Measurements from ENCODE around the gene PRDM11. TPM values are rescaled to one million over a fixed set of nuclear protein-coding genes. Genes with fewer than 3 reads are reported as not detected.

PRDM11 gene
- total RNA-seq, 1 experiment from 2014 or later: 27.4 TPM

DNA sequence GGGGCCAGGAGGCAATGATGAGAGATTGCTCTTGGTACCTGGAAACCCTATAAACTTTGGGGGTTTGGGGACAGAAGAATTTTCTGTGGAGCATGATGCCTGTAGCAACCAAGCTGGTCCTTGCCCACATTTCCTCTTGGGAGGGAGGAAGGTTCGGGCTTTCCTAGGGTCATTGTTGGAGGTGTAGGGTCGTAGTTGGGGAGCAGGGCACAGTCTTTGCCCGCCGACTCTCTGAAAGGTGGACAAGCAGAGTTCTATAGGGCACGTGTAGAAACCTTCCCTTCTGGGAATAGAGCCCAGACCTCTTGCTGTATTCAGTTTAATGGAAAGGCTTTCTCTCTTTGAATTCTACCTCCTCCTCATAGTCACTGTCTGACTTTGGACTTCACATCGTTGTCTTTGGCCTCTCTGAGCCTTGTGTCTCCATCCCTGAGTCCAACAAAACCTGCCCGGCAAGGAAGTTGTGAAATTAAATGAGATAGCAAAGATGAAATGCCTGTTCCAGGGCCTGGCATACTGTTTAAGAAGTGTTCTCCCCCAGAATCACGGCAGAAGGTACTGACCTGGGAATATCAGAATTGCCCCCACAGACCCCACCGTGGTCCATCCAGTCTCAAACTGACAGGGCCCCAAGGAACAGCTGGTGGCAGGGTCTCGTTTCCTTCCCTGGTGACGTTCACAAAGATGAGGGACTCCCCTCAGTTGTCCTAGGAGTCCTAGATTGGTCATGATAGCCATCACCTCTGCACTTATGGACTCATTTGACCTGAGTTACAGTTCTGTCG lies 1.6 kb downstream of the PRDM11 start:
- in situ Hi-C loops (cut with HindIII; ENCODE audit: low pct_unique_long_range_greater_than_20kb, low sequenced_read_pairs): no loop called here
- no peaks in the 10 kb centered on the region for H3K9me3 ChIP-seq (ENCODE audit: control insufficient read depth, insufficient read depth, low read depth, low read length)
- no peaks in the 10 kb centered on the region for H3K36me3 ChIP-seq (ENCODE audit: control insufficient read depth, insufficient read depth, low read length)
- no peaks in the 10 kb centered on the region for H3K27me3 ChIP-seq (ENCODE audit: control insufficient read depth, insufficient read depth, low read length)
- peak overlapping the region; percentile 91 for H3K27ac ChIP-seq (ENCODE audit: low read length)
- TF ChIP-seq, protein P1, sequence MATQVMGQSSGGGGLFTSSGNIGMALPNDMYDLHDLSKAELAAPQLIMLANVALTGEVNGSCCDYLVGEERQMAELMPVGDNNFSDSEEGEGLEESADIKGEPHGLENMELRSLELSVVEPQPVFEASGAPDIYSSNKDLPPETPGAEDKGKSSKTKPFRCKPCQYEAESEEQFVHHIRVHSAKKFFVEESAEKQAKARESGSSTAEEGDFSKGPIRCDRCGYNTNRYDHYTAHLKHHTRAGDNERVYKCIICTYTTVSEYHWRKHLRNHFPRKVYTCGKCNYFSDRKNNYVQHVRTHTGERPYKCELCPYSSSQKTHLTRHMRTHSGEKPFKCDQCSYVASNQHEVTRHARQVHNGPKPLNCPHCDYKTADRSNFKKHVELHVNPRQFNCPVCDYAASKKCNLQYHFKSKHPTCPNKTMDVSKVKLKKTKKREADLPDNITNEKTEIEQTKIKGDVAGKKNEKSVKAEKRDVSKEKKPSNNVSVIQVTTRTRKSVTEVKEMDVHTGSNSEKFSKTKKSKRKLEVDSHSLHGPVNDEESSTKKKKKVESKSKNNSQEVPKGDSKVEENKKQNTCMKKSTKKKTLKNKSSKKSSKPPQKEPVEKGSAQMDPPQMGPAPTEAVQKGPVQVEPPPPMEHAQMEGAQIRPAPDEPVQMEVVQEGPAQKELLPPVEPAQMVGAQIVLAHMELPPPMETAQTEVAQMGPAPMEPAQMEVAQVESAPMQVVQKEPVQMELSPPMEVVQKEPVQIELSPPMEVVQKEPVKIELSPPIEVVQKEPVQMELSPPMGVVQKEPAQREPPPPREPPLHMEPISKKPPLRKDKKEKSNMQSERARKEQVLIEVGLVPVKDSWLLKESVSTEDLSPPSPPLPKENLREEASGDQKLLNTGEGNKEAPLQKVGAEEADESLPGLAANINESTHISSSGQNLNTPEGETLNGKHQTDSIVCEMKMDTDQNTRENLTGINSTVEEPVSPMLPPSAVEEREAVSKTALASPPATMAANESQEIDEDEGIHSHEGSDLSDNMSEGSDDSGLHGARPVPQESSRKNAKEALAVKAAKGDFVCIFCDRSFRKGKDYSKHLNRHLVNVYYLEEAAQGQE (IDR thresholded peaks at IDR 0.05; ENCODE audit: insufficient read depth in 1 of 2, low read depth in 2 of 2, low read length in 1 of 2): no peak
- TF ChIP-seq, protein P2, sequence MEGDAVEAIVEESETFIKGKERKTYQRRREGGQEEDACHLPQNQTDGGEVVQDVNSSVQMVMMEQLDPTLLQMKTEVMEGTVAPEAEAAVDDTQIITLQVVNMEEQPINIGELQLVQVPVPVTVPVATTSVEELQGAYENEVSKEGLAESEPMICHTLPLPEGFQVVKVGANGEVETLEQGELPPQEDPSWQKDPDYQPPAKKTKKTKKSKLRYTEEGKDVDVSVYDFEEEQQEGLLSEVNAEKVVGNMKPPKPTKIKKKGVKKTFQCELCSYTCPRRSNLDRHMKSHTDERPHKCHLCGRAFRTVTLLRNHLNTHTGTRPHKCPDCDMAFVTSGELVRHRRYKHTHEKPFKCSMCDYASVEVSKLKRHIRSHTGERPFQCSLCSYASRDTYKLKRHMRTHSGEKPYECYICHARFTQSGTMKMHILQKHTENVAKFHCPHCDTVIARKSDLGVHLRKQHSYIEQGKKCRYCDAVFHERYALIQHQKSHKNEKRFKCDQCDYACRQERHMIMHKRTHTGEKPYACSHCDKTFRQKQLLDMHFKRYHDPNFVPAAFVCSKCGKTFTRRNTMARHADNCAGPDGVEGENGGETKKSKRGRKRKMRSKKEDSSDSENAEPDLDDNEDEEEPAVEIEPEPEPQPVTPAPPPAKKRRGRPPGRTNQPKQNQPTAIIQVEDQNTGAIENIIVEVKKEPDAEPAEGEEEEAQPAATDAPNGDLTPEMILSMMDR (IDR thresholded peaks at IDR 0.05): no peak
- TF ChIP-seq POLR2AphosphoS5 (IDR thresholded peaks at IDR 0.05; ENCODE audit: low read depth, low read length): no peak
- TF ChIP-seq TCF7L2 (IDR thresholded peaks at IDR 0.05; ENCODE audit: low read depth, low read length): no peak
- no peak for TF ChIP-seq SIN3A (IDR thresholded peaks at IDR 0.05; ENCODE audit: borderline replicate concordance, insufficient read depth, low read depth, low read length)
- ChIA-PET POLR2A (no interaction called here), CTCF (no interaction called here)
- ATAC-seq: no peak
- peaks cover 15% of the 10 kb centered on the region for H3K4me1 ChIP-seq (ENCODE audit: control insufficient read depth, insufficient read depth, low read length)
- H3K4me3 ChIP-seq (ENCODE audit: low read depth in 2 of 2, low read length in 2 of 2): peak overlapping the region; percentile 72 to 85
- DNase-seq (ENCODE audit: low read depth, low spot score): no peak
- no TSS peak for BruUV-seq (replicated peaks)
- intact Hi-C loops (cut with micrococcal nuclease; ENCODE audit: unreplicated experiment): no loop called here

DNA sequence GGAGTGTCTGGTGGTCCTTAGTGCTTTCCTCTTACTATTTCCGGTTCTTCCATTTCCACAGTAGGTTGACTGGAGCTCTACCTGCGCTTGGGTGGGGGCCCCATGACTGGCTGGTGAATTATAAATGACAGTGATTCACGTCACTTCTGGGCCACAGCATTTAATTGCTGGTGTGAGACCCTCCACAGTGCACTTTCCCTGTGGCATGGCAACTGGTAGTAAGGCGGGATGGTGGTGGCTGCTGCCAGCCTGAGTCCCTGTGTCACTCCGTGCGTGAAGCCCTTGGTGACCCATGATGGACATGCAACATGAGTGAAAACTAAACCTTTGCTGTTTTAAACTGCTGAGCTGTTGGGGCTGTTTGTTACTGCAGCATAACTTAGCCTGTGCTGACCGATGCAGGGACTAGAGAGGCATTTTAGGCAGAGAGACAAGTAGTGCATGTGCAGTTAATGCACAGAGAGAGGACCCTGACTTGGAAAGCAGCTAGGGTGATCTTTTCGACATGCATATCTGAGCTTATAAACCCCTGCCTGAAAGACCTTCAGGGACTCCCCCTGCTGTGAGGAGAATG lies 3.1 kb downstream of the PRDM11 start:
- H3K27ac ChIP-seq (ENCODE audit: low read length): no peak overlapping the region
- H3K4me3 ChIP-seq (ENCODE audit: low read depth in 2 of 2, low read length in 2 of 2): no peak overlapping the region
- TF ChIP-seq, protein P1 (IDR thresholded peaks at IDR 0.05; ENCODE audit: insufficient read depth in 1 of 2, low read depth in 2 of 2, low read length in 1 of 2): no peak
- TF ChIP-seq POLR2AphosphoS5 (IDR thresholded peaks at IDR 0.05; ENCODE audit: low read depth, low read length) (no peak), SIN3A (IDR thresholded peaks at IDR 0.05; ENCODE audit: borderline replicate concordance, insufficient read depth, low read depth, low read length) (no peak), TCF7L2 (IDR thresholded peaks at IDR 0.05; ENCODE audit: low read depth, low read length) (no peak)
- TF ChIP-seq, protein P2 (IDR thresholded peaks at IDR 0.05): no peak
- intact Hi-C loops (cut with micrococcal nuclease; ENCODE audit: unreplicated experiment) (no loop called here), in situ Hi-C loops (cut with HindIII; ENCODE audit: low pct_unique_long_range_greater_than_20kb, low sequenced_read_pairs) (no loop called here)
- no peaks in the 10 kb centered on the region for H3K9me3 ChIP-seq (ENCODE audit: control insufficient read depth, insufficient read depth, low read depth, low read length)
- ChIA-PET CTCF (no interaction called here), POLR2A (no interaction called here)
- no peaks in the 10 kb centered on the region for H3K27me3 ChIP-seq (ENCODE audit: control insufficient read depth, insufficient read depth, low read length)
- DNase-seq (ENCODE audit: low read depth, low spot score) (no peak), ATAC-seq (no peak)
- TSS peak; percentile 52 for BruUV-seq (replicated peaks)
- H3K4me1 ChIP-seq (ENCODE audit: control insufficient read depth, insufficient read depth, low read length): peaks cover 15% of the 10 kb centered on the region
- H3K36me3 ChIP-seq (ENCODE audit: control insufficient read depth, insufficient read depth, low read length): no peaks in the 10 kb centered on the region
